Endothelial cell of umbilical vein (primary cell): ENCODE results near the gene PPM1G. TPM values are rescaled to one million over a fixed set of nuclear protein-coding genes. Genes with fewer than 3 reads are reported as not detected.

Experiments
- BruUV-seq: library from RNA; stranded (reverse); fragments of 400-500 nt; replicated peaks from 2 replicates; lab custom pipeline; 2021; lab: Mats Ljungman, UMichigan
- CTCF ChIA-PET: fragments of 300-600, 350-600 bp; sonication (Branson Sonifier 250); formaldehyde crosslinking; loops from one replicate; lab custom pipeline; 2021; ENCODE audit warnings: antibody characterized with exemption, inconsistent platforms; lab: Charles Lee
- POLR2A ChIA-PET: fragments of 300-600, 350-600 bp; sonication (Branson Sonifier 250); formaldehyde crosslinking; loops from one replicate; lab custom pipeline; 2021; ENCODE audit warnings: antibody characterized with exemption, inconsistent platforms; lab: Charles Lee
- DNase-seq: peaks from one replicate; pipeline ENCODE4 v3.0.0-alpha.2; 2011; ENCODE audit warnings: low read depth, low spot score
- FAIRE-seq: peaks from 2 replicates; lab custom pipeline; 2011; peaks lifted over from hg19 to GRCh38; lab: Jason Lieb, UNC
- H2AFZ ChIP-seq: 2 replicates; pipeline ENCODE4 v1.6.0; 2012; ENCODE audit warnings: low read depth, low read length, control low read depth, inconsistent platforms
- H3K27ac ChIP-seq: 2 replicates; pipeline ENCODE4 v1.5.1; 2011; ENCODE audit warnings: low read depth, mild to moderate bottlenecking, control low read depth, low read length, moderate library complexity; ENCODE audit not compliant: insufficient read depth
- H3K27me3 ChIP-seq, 2 experiments: 2 replicates each; pipeline versions ENCODE4 v1.6.0 to v1.6.1; 2011; ENCODE audit warnings: low read length in 2 of 2, mixed read lengths in 1 of 2; ENCODE audit not compliant: control insufficient read depth in 2 of 2, insufficient read depth in 2 of 2
- H3K36me3 ChIP-seq, 2 experiments: 2 replicates in 1 of 2; 3 replicates in 1 of 2; pipeline ENCODE4 v1.5.1; 2011; ENCODE audit warnings: low read length in 2 of 2, mild to moderate bottlenecking in 1 of 2, moderate library complexity in 1 of 2; ENCODE audit not compliant: control insufficient read depth in 2 of 2, insufficient read depth in 2 of 2; ENCODE audit errors: extremely low read depth in 1 of 2
- H3K4me1 ChIP-seq: 3 replicates; pipeline ENCODE4 v1.5.1; 2011; ENCODE audit warnings: mild to moderate bottlenecking, low read length; ENCODE audit not compliant: control insufficient read depth, insufficient read depth; ENCODE audit errors: extremely low read depth
- H3K4me2 ChIP-seq: 2 replicates; pipeline ENCODE4 v1.6.1; 2011; ENCODE audit warnings: low read length, control low read depth, mixed read lengths; ENCODE audit not compliant: insufficient read depth
- H3K4me3 ChIP-seq, 3 experiments: fragments of 200-600 bp in 1 of 3; sonication (generic), shearing (Covaris generic) in 1 of 3; replicated peaks in 1 of 3; 2 replicates each; pipeline ENCODE4 v1.5.1; 2011 to 2016; ENCODE audit warnings: control low read depth in 3 of 3, low read length in 3 of 3, mild to moderate bottlenecking in 2 of 3, inconsistent platforms in 1 of 3, low read depth in 1 of 3, moderate library complexity in 1 of 3; ENCODE audit not compliant: insufficient read depth in 1 of 3
- H3K79me2 ChIP-seq: 2 replicates; pipeline ENCODE4 v1.6.0; 2012; ENCODE audit warnings: low read length, inconsistent platforms; ENCODE audit not compliant: control insufficient read depth, insufficient read depth
- H3K9ac ChIP-seq: replicated peaks from 2 replicates; pipeline ENCODE3; 2011; ENCODE audit warnings: low read length, control low read depth; ENCODE audit not compliant: insufficient read depth; ENCODE audit errors: extremely low read depth
- H3K9me1 ChIP-seq: replicated peaks from 3 replicates; pipeline ENCODE4 v1.6.0; 2011; ENCODE audit warnings: mild to moderate bottlenecking, low read length; ENCODE audit not compliant: control insufficient read depth, insufficient read depth; ENCODE audit errors: extremely low read depth
- H3K9me3 ChIP-seq: replicated peaks from 2 replicates; pipeline ENCODE4 v1.5.1; 2012; ENCODE audit warnings: low read length, inconsistent platforms; ENCODE audit not compliant: control insufficient read depth, insufficient read depth
- H4K20me1 ChIP-seq: replicated peaks from 2 replicates; pipeline ENCODE3; 2011; ENCODE audit warnings: mild to moderate bottlenecking, low read length; ENCODE audit not compliant: control insufficient read depth, insufficient read depth; ENCODE audit errors: extremely low read depth
- EZH2 ChIP-seq: IDR thresholded peaks from 2 replicates; pipeline ENCODE4 v1.6.1; 2012; ENCODE audit warnings: borderline replicate concordance, low read depth, mild to moderate bottlenecking, moderate library complexity, low read length, inconsistent platforms; ENCODE audit not compliant: severe bottlenecking
- FOS ChIP-seq: IDR thresholded peaks from 2 replicates; pipeline ENCODE4 v1.6.1; 2011; ENCODE audit warnings: mild to moderate bottlenecking, low read length, moderate library complexity, borderline replicate concordance; ENCODE audit not compliant: insufficient read depth
- GATA2 ChIP-seq: IDR thresholded peaks from 2 replicates; pipeline ENCODE4 v1.7.0; 2011; ENCODE audit warnings: low read depth, mild to moderate bottlenecking, moderate library complexity, mixed read lengths, low read length; ENCODE audit not compliant: insufficient read length, insufficient read depth
- JUN ChIP-seq: IDR thresholded peaks from 2 replicates; pipeline ENCODE4 v1.6.1; 2011; ENCODE audit warnings: borderline replicate concordance, low read depth; ENCODE audit not compliant: insufficient read length, insufficient read depth
- MYC ChIP-seq: IDR thresholded peaks from one replicate; pipeline ENCODE4 v1.6.1; 2011; ENCODE audit warnings: mild to moderate bottlenecking, low read depth, low read length
- POLR2A ChIP-seq: IDR thresholded peaks from 2 replicates; pipeline ENCODE4 v1.6.1; 2012; ENCODE audit warnings: low read depth, mild to moderate bottlenecking, control low read depth, low read length
- POLR2AphosphoS5 ChIP-seq: IDR thresholded peaks from 2 replicates; pipeline ENCODE4 v1.6.1; 2012; ENCODE audit warnings: low read depth, mild to moderate bottlenecking, control low read depth, low read length, moderate library complexity; ENCODE audit not compliant: insufficient read depth
- dilution Hi-C: fragments of 300-500 bp; cut with MboI; formaldehyde crosslinking; loops from one replicate; pipeline ENCODE4 v1.15.0; 2019; ENCODE audit warnings: low sequenced_read_pairs; ENCODE audit not compliant: extremely low pct_ligation_motif_present
- intact Hi-C: fragments of 100-400 bp; cut with micrococcal nuclease; formaldehyde crosslinking; loops from one replicate; pipeline ENCODE4 v1.10.0; 2022
- polyA plus RNA-seq, 4 experiments: library from polyadenylated mRNA; depleted of rRNA in 3 of 4; stranded (reverse) in 3 of 4; unstranded in 1 of 4; fragments of >200 nt; gene quantifications; 2 replicates each; pipeline versions ENCODE4 v1.2.1 to v1.2.3, GENCODE V29; 2011 to 2012; ENCODE audit warnings: missing spikeins in 1 of 4
- total RNA-seq: library from RNA; stranded (reverse); gene quantifications from 2 replicates; pipeline ENCODE4 v1.2.3, GENCODE V29; 2021
- TF ChIP-seq, protein P1 (sequence below): IDR thresholded peaks from 2 replicates; pipeline ENCODE4 v1.6.1; 2011; ENCODE audit not compliant: insufficient read depth, insufficient read length
- TF ChIP-seq, protein P2 (sequence below), 2 donors: IDR thresholded peaks; 1 replicate in 1 of 2; 2 replicates in 1 of 2; pipeline ENCODE4 v1.5.1; 2011; ENCODE audit warnings: low read length in 2 of 2, mild to moderate bottlenecking in 2 of 2, moderate library complexity in 2 of 2, control low read depth in 1 of 2, inconsistent platforms in 1 of 2, low read depth in 1 of 2; ENCODE audit not compliant: insufficient read depth in 1 of 2; ENCODE audit errors: extremely low read depth in 1 of 2

The PPM1G gene
- total and polyA plus RNA-seq, 2 donors (not counting 3 experiments of a cell fraction or from before 2014, with no cell fraction given): 48.1 to 135 TPM

DNA sequence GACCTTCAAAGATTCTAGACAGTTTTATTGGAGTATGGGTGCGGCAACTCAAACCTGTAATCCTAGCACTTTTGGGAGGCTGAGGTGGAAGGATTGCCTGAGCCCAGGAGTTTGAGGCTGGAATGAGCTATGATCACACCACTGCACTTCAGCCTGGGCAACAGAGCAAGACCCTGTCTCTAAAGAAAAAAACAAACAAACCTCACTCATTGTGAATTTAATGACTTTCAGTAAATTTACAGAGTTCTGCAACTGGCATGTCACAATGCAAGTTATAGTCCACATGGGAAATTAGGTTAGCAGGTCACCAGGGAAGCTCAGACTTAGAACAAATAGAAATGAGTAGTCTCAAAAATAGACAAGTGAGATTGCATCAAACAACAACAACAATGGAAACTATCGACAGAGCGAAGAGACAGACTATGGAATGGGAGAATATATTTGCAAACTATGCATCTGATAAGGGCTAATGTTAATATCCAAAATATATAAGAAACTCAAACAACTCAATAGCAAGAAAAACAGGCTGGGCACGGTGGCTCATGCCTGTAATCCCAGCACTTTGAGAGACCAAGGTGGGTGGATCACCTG is 12.4 kb upstream of the PPM1G start:
- ChIA-PET POLR2A (no interaction called here), CTCF (no interaction called here)
- Histone ChIP-seq H4K20me1 (no peaks in the 10 kb centered on the region), H3K9me3 (no peaks in the 10 kb centered on the region), H3K36me3 (no peaks in the 10 kb centered on the region), H2AFZ (no peak overlapping the region), H3K4me2 (no peak overlapping the region), H3K4me3 (no peak overlapping the region), H3K27me3 (no peaks in the 10 kb centered on the region), H3K9me1 (no peaks in the 10 kb centered on the region), H3K9ac (no peak overlapping the region), H3K27ac (no peak overlapping the region), H3K79me2 (no peaks in the 10 kb centered on the region), H3K4me1 (no peaks in the 10 kb centered on the region)
- intact Hi-C loops (no loop called here), dilution Hi-C loops (no loop called here)
- no TSS peak for BruUV-seq
- no peak for FAIRE-seq
- TF ChIP-seq GATA2 (no peak), MYC (no peak), POLR2A (no peak), JUN (no peak), POLR2AphosphoS5 (no peak), FOS (no peak), EZH2 (no peak)
- TF ChIP-seq, protein P1, sequence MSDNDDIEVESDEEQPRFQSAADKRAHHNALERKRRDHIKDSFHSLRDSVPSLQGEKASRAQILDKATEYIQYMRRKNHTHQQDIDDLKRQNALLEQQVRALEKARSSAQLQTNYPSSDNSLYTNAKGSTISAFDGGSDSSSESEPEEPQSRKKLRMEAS: no peak
- TF ChIP-seq, protein P2, sequence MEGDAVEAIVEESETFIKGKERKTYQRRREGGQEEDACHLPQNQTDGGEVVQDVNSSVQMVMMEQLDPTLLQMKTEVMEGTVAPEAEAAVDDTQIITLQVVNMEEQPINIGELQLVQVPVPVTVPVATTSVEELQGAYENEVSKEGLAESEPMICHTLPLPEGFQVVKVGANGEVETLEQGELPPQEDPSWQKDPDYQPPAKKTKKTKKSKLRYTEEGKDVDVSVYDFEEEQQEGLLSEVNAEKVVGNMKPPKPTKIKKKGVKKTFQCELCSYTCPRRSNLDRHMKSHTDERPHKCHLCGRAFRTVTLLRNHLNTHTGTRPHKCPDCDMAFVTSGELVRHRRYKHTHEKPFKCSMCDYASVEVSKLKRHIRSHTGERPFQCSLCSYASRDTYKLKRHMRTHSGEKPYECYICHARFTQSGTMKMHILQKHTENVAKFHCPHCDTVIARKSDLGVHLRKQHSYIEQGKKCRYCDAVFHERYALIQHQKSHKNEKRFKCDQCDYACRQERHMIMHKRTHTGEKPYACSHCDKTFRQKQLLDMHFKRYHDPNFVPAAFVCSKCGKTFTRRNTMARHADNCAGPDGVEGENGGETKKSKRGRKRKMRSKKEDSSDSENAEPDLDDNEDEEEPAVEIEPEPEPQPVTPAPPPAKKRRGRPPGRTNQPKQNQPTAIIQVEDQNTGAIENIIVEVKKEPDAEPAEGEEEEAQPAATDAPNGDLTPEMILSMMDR (IDR thresholded peaks at IDR 0.05; ENCODE audit: extremely low read depth in 1 of 2, insufficient read depth in 1 of 2, low read depth in 1 of 2, low read length in 2 of 2): no peak
- DNase-seq: no peak
